Kidney (tissue), 14 donors: ENCODE data around the gene ECD. TPM values are rescaled to one million over a fixed set of nuclear protein-coding genes. Genes with fewer than 3 reads are reported as not detected.

Source experiments
- DNase-seq, 5 donors: peaks; one replicate each; pipeline ENCODE4 v3.0.0-alpha.2; 2013 to 2020
- FAIRE-seq: peaks from 2 replicates; lab custom pipeline; 2012; peaks lifted over from hg19 to GRCh38; lab: Jason Lieb, UNC
- H3K27ac ChIP-seq, 2 donors: one replicate each; pipeline ENCODE4 v1.7.0; 2013; ENCODE audit warnings: low read depth in 2 of 2, low read length in 2 of 2, inconsistent platforms in 1 of 2
- H3K27me3 ChIP-seq: one replicate; pipeline ENCODE4 v1.7.1; 2013; ENCODE audit warnings: low read length, inconsistent platforms; ENCODE audit not compliant: control insufficient read depth, insufficient read depth
- H3K36me3 ChIP-seq, 3 donors: one replicate each; pipeline versions ENCODE4 v1.7.0 to v1.7.1; 2013; ENCODE audit warnings: low read length in 3 of 3, control low read depth in 1 of 3, inconsistent platforms in 1 of 3; ENCODE audit not compliant: insufficient read depth in 3 of 3, control insufficient read depth in 2 of 3
- H3K4me1 ChIP-seq, 3 donors: one replicate each; pipeline versions ENCODE4 v1.7.0 to v1.7.1; 2013; ENCODE audit warnings: low read length in 3 of 3, inconsistent platforms in 1 of 3, low read depth in 1 of 3; ENCODE audit not compliant: control insufficient read depth in 2 of 3, insufficient read depth in 2 of 3
- H3K4me3 ChIP-seq, 3 donors: one replicate each; pipeline versions ENCODE4 v1.7.0 to v1.8.1; 2013; ENCODE audit warnings: low read length in 3 of 3, control low read depth in 1 of 3, inconsistent platforms in 1 of 3
- H3K9ac ChIP-seq, 3 donors: one replicate each; pipeline versions ENCODE4 v1.7.0 to v1.7.1; 2013; ENCODE audit warnings: low read length in 3 of 3, control low read depth in 1 of 3, inconsistent platforms in 1 of 3
- H3K9me3 ChIP-seq, 3 donors: one replicate each; pipeline versions ENCODE4 v1.7.0 to v1.7.1; 2013; ENCODE audit warnings: low read length in 3 of 3, control low read depth in 1 of 3, inconsistent platforms in 1 of 3; ENCODE audit not compliant: control insufficient read depth in 2 of 3, insufficient read depth in 1 of 3
- intact Hi-C: fragments of 100-400 bp; cut with DNase I; formaldehyde crosslinking; loops from one replicate; pipeline ENCODE4 v1.11.1; 2022
- polyA plus RNA-seq: library from polyadenylated mRNA; stranded (reverse); fragments of 350-450 nt; fragmentation: Illumina TruSeq; extraction: RNeasy Lipid Tissue Mini Kit (QIAGEN cat#74804); gene quantifications from one replicate; pipeline ENCODE4 v1.2.3, GENCODE V29; 2014; ENCODE audit warnings: low read depth, low replicate concordance; ENCODE audit not compliant: insufficient read depth
- total RNA-seq: library from RNA; stranded (reverse); fragmentation: NEBNext Ultra II Directional; extraction: Animal tissue kit (Norgen Biotek cat#: 25700); gene quantifications from one replicate; pipeline ENCODE4 v1.2.1, GENCODE V29; 2021
- TF ChIP-seq, protein P1 (sequence below): IDR thresholded peaks from 3 replicates; pipeline ENCODE4 v1.5.1; 2012; ENCODE audit warnings: mild to moderate bottlenecking, moderate library complexity, borderline replicate concordance; ENCODE audit not compliant: insufficient read depth; ENCODE audit errors: extremely low read depth
- donor health status: control.
- donor health status: control.
- donor health status: control.
- donor health status: control.
- donor health status: control.
- donor health status: DM: yes; HTN: yes; CAD: no.
- donor health status: Normal renal cell carcinoma (clear cell type).

Gene ECD
- total and polyA plus RNA-seq, 2 donors from 2014 or later: 15.2 to 27.5 TPM

DNA sequence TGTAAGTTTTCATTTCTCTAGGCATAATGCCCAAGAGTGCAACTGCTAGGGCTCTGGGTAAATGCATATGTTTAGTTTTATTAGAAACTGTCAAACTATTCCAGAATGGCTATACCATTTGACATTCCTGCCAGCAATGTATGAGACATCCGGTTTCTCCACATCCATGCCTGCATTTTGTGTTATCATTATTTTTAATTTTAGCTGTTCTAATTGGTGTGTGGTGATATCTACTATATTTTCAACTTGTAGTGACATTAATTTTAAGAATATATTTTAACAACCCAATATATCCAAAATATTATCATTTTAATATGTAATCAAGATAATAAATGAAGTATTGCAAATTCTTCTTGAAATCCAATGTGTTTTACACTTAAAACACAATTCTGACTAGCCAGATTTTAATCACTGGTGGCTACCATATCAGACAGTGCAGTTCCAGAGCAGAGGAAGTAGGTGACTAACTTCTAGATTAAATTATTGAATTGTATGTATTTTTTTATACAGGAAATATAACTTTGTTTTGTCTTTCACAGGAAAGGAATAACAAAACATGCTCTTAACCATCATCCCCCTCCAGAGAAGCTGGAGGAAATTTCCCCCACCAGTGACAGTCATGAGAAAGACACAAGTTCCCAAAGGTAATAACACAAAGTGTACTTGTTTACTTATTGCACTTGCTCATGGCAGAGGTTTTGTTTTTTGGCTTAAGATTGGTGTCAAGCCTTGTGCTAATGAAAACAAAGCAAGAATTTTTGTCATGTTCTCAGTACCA, 6.5 kb upstream of the ECD start:
- TF ChIP-seq, protein P1, sequence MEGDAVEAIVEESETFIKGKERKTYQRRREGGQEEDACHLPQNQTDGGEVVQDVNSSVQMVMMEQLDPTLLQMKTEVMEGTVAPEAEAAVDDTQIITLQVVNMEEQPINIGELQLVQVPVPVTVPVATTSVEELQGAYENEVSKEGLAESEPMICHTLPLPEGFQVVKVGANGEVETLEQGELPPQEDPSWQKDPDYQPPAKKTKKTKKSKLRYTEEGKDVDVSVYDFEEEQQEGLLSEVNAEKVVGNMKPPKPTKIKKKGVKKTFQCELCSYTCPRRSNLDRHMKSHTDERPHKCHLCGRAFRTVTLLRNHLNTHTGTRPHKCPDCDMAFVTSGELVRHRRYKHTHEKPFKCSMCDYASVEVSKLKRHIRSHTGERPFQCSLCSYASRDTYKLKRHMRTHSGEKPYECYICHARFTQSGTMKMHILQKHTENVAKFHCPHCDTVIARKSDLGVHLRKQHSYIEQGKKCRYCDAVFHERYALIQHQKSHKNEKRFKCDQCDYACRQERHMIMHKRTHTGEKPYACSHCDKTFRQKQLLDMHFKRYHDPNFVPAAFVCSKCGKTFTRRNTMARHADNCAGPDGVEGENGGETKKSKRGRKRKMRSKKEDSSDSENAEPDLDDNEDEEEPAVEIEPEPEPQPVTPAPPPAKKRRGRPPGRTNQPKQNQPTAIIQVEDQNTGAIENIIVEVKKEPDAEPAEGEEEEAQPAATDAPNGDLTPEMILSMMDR: no peak
- FAIRE-seq (no peak), DNase-seq (no peak)
- no peaks in the 10 kb centered on the region for H3K9me3 ChIP-seq
- H3K36me3 ChIP-seq: peaks cover 2 to 10% (median 6%) of the 10 kb centered on the region in 3 donors
- H3K4me3 ChIP-seq: no peak overlapping the region
- no peaks in the 10 kb centered on the region for H3K27me3 ChIP-seq
- H3K27ac ChIP-seq: no peak overlapping the region
- H3K4me1 ChIP-seq: no peaks in the 10 kb centered on the region
- intact Hi-C loops: no loop called here
- no peak overlapping the region for H3K9ac ChIP-seq

DNA sequence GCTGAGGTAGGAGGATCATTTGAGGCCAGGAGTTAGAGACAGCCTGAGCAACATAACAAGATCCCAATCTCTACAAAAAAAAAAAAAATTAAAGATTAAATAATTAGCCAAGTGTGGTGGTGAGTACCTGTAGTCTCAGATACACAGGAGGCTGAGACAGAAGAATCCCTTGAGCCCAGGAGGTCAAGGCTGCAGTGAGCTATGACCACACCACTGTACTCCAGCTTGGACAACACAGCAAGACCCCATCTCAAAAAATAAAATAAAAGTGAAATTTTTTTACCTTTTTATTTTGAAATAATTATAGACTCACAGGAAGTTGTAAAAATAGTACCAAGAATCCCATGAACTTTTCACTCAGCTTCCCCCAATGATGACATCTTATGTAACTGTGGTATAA, 5.1 kb upstream of the ECD start:
- TF ChIP-seq, protein P1: no peak
- H3K36me3 ChIP-seq: peaks cover 2 to 9% (median 5%) of the 10 kb centered on the region in 3 donors
- no peaks in the 10 kb centered on the region for H3K9me3 ChIP-seq
- DNase-seq (no peak), FAIRE-seq (no peak)
- peaks cover 0 to 4% (median 3%) of the 10 kb centered on the region in 3 donors for H3K4me1 ChIP-seq
- H3K27me3 ChIP-seq: no peaks in the 10 kb centered on the region
- no peak overlapping the region for H3K4me3 ChIP-seq
- no peak overlapping the region for H3K27ac ChIP-seq
- no peak overlapping the region for H3K9ac ChIP-seq
- intact Hi-C loops: no loop called here

DNA sequence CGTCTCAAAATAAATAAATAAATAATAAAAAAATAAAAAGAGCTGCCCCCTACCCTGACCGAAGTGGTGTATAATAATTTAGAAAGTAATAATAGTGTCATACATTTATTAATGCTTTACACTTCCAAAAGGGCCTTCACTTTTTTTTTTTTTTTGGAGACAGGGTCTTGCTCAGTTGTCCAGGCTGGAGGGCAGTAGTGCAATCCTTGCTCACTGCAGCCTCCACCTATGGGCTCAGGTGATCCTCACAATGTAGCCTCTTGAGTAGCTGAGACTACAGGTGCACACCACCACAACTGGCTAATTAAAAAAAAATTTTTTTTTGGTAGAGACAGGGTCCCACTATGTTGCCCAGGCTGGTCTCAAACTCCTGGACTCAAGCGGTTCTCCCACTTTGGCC, 1.5 kb upstream of the ECD start:
- Histone ChIP-seq H3K9ac (no peak overlapping the region), H3K4me1 (peaks cover 0 to 10% (median 7%) of the 10 kb centered on the region in 3 donors), H3K27ac (no peak overlapping the region), H3K27me3 (no peaks in the 10 kb centered on the region), H3K4me3 (no peak overlapping the region), H3K9me3 (no peaks in the 10 kb centered on the region), H3K36me3 (no peaks in the 10 kb centered on the region)
- TF ChIP-seq, protein P1: no peak
- FAIRE-seq (no peak), DNase-seq (no peak)
- intact Hi-C loops: no loop called here

DNA sequence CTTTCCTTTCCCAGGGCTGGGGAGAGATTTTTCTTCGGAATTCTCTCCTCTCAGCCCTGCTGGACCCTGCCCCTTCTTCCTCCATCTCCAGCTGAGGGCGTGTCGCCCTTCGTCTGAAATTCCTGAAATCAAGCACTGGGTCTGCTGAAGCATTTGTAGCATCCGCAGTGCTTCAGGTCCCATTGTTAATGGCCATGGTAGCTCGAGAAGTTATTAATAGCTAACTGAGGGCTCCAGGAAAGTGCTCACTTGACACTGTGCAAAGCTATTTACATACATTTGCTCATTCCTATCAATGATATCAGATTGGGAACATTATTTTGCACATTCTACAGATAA, 626 bp upstream of the ECD start:
- no peaks in the 10 kb centered on the region for H3K9me3 ChIP-seq
- intact Hi-C loops: no loop called here
- H3K27ac ChIP-seq: peak overlapping the region; percentile 97
- FAIRE-seq: no peak
- peak overlapping the region; percentile 88 to 100 (median 96) for H3K4me3 ChIP-seq
- H3K4me1 ChIP-seq: peaks cover 0 to 10% (median 9%) of the 10 kb centered on the region in 3 donors
- peaks cover 0 to 4% (median 0%) of the 10 kb centered on the region in 3 donors for H3K36me3 ChIP-seq
- no peaks in the 10 kb centered on the region for H3K27me3 ChIP-seq
- peak overlapping the region; percentile 81 to 93 (median 85) for H3K9ac ChIP-seq
- TF ChIP-seq, protein P1: no peak
- DNase-seq: peak in 1 of 5 donors; percentile 71
